MG63 (cell line): ENCODE data around the gene TBX4. TPM values are rescaled to one million over a fixed set of nuclear protein-coding genes. Genes with fewer than 3 reads are reported as not detected.
A peak's percentile ranks its signal among the peaks of the same experiment; 100 is the strongest.

Experiments used
- DNase-seq: peaks from one replicate; pipeline ENCODE4 v3.0.0-alpha.2; 2020
- H3K27me3 ChIP-seq: fragments of 250-450 bp; sonication (Bioruptor Pico); 2 replicates; pipeline ENCODE4 v1.5.1; 2020; ENCODE audit warnings: mild to moderate bottlenecking, moderate library complexity
- H3K36me3 ChIP-seq: fragments of 250-450 bp; sonication (Bioruptor Pico); 2 replicates; pipeline ENCODE4 v1.5.1; 2020; ENCODE audit warnings: mild to moderate bottlenecking, moderate library complexity
- H3K4me3 ChIP-seq: fragments of 250-450 bp; sonication (Bioruptor Pico); 2 replicates; pipeline ENCODE4 v1.5.1; 2020; ENCODE audit warnings: mild to moderate bottlenecking, moderate library complexity
- H3K9me3 ChIP-seq: fragments of 250-450 bp; sonication (Bioruptor Pico); 2 replicates; pipeline ENCODE4 v1.5.1; 2020; ENCODE audit warnings: mild to moderate bottlenecking, moderate library complexity
- total RNA-seq: library from RNA; depleted of rRNA; stranded (reverse); fragments of >200 nt; shearing (Covaris generic); gene quantifications from 2 replicates; pipeline ENCODE4 v1.2.3, GENCODE V29; 2014; ENCODE audit warnings: low replicate concordance; rRNA removed

TBX4 gene
- total RNA-seq = 0.76 and 0.89 TPM in 2 replicates

GRCh38 chr17:61452301-61453290, at the start of gene TBX4:
TSS of gene TBX4 (plus strand) at chr17:61452422. CDS start at chr17:61456491, 4,069 bp downstream.
- H3K4me3 ChIP-seq = peak within 1 kb of the TSS; percentile 49
- peak; percentile 72 for DNase-seq
- H3K27me3 ChIP-seq = no peaks in the 10 kb centered on the region

GRCh38 chr17:61402978-61403800, 49.0 kb upstream of the TBX4 start:
- Histone ChIP-seq H3K36me3 (peaks cover 18% of the 10 kb centered on the region), H3K9me3 (no peaks in the 10 kb centered on the region), H3K4me3 (no peak overlapping the region), H3K27me3 (no peaks in the 10 kb centered on the region)
- no peak for DNase-seq

More at GRCh38 chr17:61452301-61453290, at the start of gene TBX4:
- Histone ChIP-seq H3K36me3 (no peaks in the 10 kb centered on the region), H3K9me3 (no peaks in the 10 kb centered on the region)

DNA sequence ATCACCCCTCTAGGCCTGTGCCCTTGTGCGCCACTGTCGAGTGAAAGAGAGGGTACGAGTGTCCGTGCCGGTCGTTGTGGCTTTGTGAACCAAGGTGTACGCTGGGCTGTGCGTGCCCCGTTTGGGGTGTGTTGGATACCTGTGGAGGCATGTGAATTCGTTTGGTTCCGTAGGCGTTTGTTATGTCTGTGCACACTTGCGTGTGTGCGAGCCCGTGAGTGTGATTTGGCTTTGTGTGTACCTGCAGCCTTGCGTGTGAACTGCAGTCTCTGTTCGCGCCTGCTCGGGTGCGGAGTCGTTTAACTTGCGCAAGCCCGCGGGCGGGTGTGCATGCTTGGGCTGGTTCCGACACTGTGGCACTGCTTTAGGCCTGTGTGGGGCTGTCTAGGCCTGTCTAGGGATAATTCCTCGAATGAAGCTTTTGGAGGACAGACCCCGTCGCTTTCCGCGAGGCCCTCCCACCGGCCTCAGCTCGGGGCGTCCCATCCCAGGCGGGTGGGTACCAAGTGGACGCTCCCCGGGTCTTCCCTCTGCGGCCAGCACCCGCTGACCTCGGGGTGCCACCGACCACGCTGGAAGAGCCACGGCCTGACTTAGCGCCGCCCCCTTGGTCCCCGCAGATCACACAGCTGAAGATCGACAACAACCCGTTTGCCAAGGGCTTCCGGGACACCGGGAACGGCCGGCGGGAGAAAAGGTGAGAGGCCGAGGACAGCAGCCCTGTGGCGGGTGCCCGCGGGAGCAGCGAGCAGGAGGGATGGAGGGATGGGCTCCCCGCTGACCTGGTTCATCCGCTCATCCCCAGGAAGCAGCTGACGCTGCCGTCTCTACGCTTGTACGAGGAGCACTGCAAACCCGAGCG, 48.2 kb upstream of the TBX4 start:
- Histone ChIP-seq H3K36me3 (peaks cover 18% of the 10 kb centered on the region), H3K27me3 (no peaks in the 10 kb centered on the region), H3K9me3 (no peaks in the 10 kb centered on the region), H3K4me3 (no peak overlapping the region)
- DNase-seq = no peak

DNA sequence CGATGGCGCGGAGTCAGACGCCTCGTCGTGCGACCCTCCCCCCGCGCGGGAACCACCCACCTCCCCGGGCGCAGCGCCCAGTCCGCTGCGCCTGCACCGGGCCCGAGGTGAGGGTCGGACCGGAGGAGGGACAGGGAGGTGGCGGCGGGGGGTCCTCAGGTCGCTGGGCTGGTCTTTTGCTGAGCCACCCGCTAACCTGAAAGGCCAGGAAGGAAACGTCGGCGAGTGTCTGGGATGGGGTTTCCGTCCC, 47.6 kb upstream of the TBX4 start:
- Histone ChIP-seq H3K4me3 (no peak overlapping the region), H3K36me3 (peaks cover 18% of the 10 kb centered on the region), H3K9me3 (no peaks in the 10 kb centered on the region), H3K27me3 (no peaks in the 10 kb centered on the region)
- no peak for DNase-seq

- Histone ChIP-seq H3K9me3 (no peaks in the 10 kb centered on the region), H3K36me3 (peaks cover 18% of the 10 kb centered on the region), H3K4me3 (no peak overlapping the region), H3K27me3 (no peaks in the 10 kb centered on the region)
- DNase-seq = no peak
Observed at GRCh38 chr17:61404913-61405685, 47.1 kb upstream of the TBX4 start.

GRCh38 chr17:61405686-61406536, 46.3 kb upstream of the TBX4 start:
- Histone ChIP-seq H3K4me3 (no peak overlapping the region), H3K36me3 (peaks cover 18% of the 10 kb centered on the region), H3K27me3 (no peaks in the 10 kb centered on the region), H3K9me3 (no peaks in the 10 kb centered on the region)
- no peak for DNase-seq

GRCh38 chr17:61406537-61406845, 45.7 kb upstream of the TBX4 start:
- DNase-seq = no peak
- H3K4me3 ChIP-seq = no peak overlapping the region
- no peaks in the 10 kb centered on the region for H3K27me3 ChIP-seq
- H3K9me3 ChIP-seq = no peaks in the 10 kb centered on the region
- peaks cover 18% of the 10 kb centered on the region for H3K36me3 ChIP-seq

GRCh38 chr17:61406971-61407911, 45.0 kb upstream of the TBX4 start:
- H3K9me3 ChIP-seq = no peaks in the 10 kb centered on the region
- peaks cover 13% of the 10 kb centered on the region for H3K36me3 ChIP-seq
- H3K27me3 ChIP-seq = no peaks in the 10 kb centered on the region
- no peak for DNase-seq
- no peak overlapping the region for H3K4me3 ChIP-seq

- Histone ChIP-seq H3K4me3 (peak overlapping the region; percentile 51), H3K9me3 (no peaks in the 10 kb centered on the region), H3K27me3 (no peaks in the 10 kb centered on the region), H3K36me3 (peaks cover 9% of the 10 kb centered on the region)
- DNase-seq = no peak
Observed at GRCh38 chr17:61408151-61409041, 43.8 kb upstream of the TBX4 start.

GRCh38 chr17:61409301-61410112, 42.7 kb upstream of the TBX4 start:
- DNase-seq = peak; percentile 80
- Histone ChIP-seq H3K27me3 (no peaks in the 10 kb centered on the region), H3K9me3 (no peaks in the 10 kb centered on the region), H3K4me3 (peak overlapping the region; percentile 51), H3K36me3 (peaks cover 4% of the 10 kb centered on the region; the same call in 1 of the 2 replicates)

DNA sequence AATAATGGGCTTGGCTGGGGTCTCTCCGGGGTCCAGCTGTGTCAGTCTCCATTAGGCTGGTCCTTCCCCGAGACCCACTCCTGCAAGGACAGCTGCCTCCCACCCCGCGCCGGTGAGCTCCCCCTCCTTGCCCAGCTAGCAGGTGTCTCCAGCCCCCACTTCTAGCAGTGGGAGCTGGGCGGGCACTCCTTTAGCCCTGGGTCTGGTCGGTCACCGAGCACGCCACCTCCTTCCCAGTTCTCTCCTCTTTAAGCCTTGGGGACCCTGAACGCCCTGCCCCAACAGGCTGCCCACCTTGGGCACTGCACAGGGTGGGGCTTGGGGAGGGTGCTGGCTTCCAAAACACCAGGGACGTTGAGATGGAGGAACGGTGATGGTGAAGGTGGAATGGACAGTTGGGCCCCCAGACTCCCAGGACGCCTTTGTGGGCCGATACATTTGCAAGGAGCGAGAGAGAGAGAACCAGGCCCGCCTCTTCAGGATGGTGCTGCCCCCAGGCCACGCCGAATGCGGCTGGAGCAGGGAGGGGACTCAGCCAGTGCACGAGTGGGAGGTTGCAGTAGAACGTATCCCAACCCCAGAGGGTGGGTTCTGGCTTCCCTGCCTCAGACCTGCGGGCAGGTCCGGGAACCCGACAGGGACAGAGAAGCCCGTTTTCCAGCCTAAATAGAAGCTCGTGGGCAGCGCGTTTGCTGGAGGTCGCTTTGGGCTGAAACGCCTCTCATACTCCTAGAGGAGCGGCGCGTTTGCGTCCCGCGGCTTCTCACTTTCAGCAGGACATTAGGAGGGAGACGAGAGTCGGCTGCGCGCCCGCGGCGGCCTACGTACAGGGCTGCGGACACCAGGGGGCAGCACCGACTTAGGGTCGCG, 41.8 kb upstream of the TBX4 start:
- Histone ChIP-seq H3K27me3 (no peaks in the 10 kb centered on the region), H3K36me3 (no peaks in the 10 kb centered on the region; the same call in 1 of the 2 replicates), H3K9me3 (no peaks in the 10 kb centered on the region), H3K4me3 (peak overlapping the region; percentile 63)
- DNase-seq = peak; percentile 91

GRCh38 chr17:61411011-61411260, 41.3 kb upstream of the TBX4 start:
- Histone ChIP-seq H3K9me3 (no peaks in the 10 kb centered on the region), H3K4me3 (peak overlapping the region; percentile 63), H3K36me3 (no peaks in the 10 kb centered on the region; the same call in 1 of the 2 replicates), H3K27me3 (no peaks in the 10 kb centered on the region)
- no peak for DNase-seq
